ENCODE data around the gene CHCHD6. TPM values are rescaled to one million over a fixed set of nuclear protein-coding genes. Genes with fewer than 3 reads are reported as not detected.

The CHCHD6 gene
- total RNA-seq, 1 donor from 2014 or later = 17.1 TPM

DNA sequence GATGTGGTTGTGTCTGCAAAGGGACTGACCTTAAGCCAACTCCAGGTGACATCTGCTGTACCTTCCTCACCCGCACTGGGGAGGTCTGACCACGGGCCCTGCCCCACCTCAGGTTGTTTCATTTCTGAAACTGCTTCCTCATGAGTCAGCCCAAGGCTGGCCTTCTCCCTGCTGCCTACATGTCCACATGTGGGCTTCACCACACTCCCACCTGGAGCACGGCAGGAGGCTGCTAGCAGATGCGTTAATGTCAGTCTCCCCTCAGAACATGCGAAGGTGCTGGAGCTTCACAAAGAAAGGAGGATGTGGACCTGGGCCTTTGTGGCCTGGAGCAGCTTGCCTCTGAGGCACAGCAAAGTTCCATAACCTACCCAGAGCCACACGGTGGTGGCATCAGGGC is 209.5 kb downstream of the CHCHD6 start:
- H3K4me3 Mint-ChIP-seq (ENCODE audit: unreplicated experiment) = no peak overlapping the region
- no peak for DNase-seq (ENCODE audit: low spot score)
- TF ChIP-seq, protein P1, sequence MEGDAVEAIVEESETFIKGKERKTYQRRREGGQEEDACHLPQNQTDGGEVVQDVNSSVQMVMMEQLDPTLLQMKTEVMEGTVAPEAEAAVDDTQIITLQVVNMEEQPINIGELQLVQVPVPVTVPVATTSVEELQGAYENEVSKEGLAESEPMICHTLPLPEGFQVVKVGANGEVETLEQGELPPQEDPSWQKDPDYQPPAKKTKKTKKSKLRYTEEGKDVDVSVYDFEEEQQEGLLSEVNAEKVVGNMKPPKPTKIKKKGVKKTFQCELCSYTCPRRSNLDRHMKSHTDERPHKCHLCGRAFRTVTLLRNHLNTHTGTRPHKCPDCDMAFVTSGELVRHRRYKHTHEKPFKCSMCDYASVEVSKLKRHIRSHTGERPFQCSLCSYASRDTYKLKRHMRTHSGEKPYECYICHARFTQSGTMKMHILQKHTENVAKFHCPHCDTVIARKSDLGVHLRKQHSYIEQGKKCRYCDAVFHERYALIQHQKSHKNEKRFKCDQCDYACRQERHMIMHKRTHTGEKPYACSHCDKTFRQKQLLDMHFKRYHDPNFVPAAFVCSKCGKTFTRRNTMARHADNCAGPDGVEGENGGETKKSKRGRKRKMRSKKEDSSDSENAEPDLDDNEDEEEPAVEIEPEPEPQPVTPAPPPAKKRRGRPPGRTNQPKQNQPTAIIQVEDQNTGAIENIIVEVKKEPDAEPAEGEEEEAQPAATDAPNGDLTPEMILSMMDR (IDR thresholded peaks at IDR 0.05) = no peak
- no peaks in the 10 kb centered on the region for H3K9me3 Mint-ChIP-seq (ENCODE audit: low read depth)
- H3K4me1 Mint-ChIP-seq (ENCODE audit: low read depth) = peaks cover 15% of the 10 kb centered on the region
- no peak overlapping the region for H3K27ac Mint-ChIP-seq (ENCODE audit: unreplicated experiment)
- no peaks in the 10 kb centered on the region for H3K27me3 Mint-ChIP-seq (ENCODE audit: low read depth)
- H3K36me3 Mint-ChIP-seq (ENCODE audit: low read depth) = peaks cover 1% of the 10 kb centered on the region

DNA sequence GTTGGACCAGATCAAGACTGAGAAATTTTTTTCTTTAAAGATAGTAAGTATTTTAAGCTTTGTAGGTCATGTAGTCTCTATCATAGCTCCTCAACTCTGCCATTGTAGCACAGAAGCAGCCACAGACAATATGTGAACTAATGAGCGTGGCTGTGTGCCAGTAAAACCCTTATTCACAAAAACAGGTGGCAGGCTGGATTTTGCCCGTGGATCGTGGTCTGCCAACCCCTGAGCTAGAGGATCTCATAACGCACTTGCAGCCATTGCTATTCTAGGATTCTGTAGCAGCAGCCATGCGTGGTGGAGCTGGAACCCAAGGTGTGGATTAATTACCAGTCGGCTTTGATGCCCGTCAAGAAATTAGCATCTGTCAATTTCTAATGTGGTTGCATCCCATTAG is 210.2 kb downstream of the CHCHD6 start:
- no peaks in the 10 kb centered on the region for H3K27me3 Mint-ChIP-seq (ENCODE audit: low read depth)
- peaks cover 15% of the 10 kb centered on the region for H3K4me1 Mint-ChIP-seq (ENCODE audit: low read depth)
- H3K9me3 Mint-ChIP-seq (ENCODE audit: low read depth) = no peaks in the 10 kb centered on the region
- H3K36me3 Mint-ChIP-seq (ENCODE audit: low read depth) = peaks cover 1% of the 10 kb centered on the region
- no peak overlapping the region for H3K4me3 Mint-ChIP-seq (ENCODE audit: unreplicated experiment)
- TF ChIP-seq, protein P1 (IDR thresholded peaks at IDR 0.05) = no peak
- no peak for DNase-seq (ENCODE audit: low spot score)
- H3K27ac Mint-ChIP-seq (ENCODE audit: unreplicated experiment) = no peak overlapping the region

DNA sequence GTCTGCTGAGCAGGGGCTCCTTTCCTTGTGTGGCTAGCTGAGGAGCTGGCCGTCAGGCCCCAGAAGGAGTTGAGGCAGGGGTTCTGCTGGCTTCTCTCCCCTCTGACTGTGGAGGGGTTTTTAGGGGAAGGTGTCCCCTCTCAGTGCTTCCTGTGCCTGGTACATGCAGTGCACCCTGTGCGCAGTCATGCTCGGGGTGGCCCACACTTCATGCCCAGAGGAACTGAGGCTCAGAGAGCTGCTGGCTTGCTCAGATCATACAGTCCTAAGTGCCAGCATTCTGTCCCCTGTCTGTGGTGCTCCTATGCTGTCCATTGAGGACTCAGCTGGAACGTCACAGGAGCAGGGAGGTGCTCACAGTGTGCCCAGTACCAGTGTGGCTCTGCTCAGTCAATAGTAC is 211.0 kb downstream of the CHCHD6 start:
- Mint-ChIP-seq H3K4me1 (ENCODE audit: low read depth) (peaks cover 15% of the 10 kb centered on the region), H3K36me3 (ENCODE audit: low read depth) (peaks cover 1% of the 10 kb centered on the region), H3K4me3 (ENCODE audit: unreplicated experiment) (no peak overlapping the region), H3K9me3 (ENCODE audit: low read depth) (peaks cover 4% of the 10 kb centered on the region), H3K27ac (ENCODE audit: unreplicated experiment) (no peak overlapping the region), H3K27me3 (ENCODE audit: low read depth) (no peaks in the 10 kb centered on the region)
- no peak for DNase-seq (ENCODE audit: low spot score)
- TF ChIP-seq, protein P1 (IDR thresholded peaks at IDR 0.05) = no peak

DNA sequence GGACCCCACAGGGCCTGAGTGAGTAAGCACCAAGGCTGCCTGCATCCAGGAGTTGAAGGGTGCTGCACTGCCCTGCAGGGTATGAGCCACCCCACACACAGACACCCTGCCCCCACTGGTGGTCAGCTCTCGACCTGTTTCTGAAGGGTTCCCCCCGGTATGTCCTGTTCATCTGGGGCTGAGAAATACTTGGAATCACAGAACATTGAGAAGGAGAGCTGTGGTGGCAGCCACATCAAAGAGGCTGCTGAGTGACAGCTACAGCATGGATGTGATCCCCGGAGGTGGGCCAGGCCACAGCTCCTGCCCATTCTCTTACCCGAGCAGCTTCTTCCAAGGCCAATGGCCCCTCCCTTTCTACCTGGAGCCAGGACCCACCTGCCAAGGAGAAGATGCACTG is 212.5 kb downstream of the CHCHD6 start:
- Mint-ChIP-seq H3K27me3 (ENCODE audit: low read depth) (no peaks in the 10 kb centered on the region), H3K36me3 (ENCODE audit: low read depth) (peaks cover 1% of the 10 kb centered on the region), H3K27ac (ENCODE audit: unreplicated experiment) (no peak overlapping the region), H3K4me3 (ENCODE audit: unreplicated experiment) (no peak overlapping the region), H3K9me3 (ENCODE audit: low read depth) (peaks cover 9% of the 10 kb centered on the region), H3K4me1 (ENCODE audit: low read depth) (peaks cover 13% of the 10 kb centered on the region)
- TF ChIP-seq, protein P1 (IDR thresholded peaks at IDR 0.05) = no peak
- DNase-seq (ENCODE audit: low spot score) = no peak

DNA sequence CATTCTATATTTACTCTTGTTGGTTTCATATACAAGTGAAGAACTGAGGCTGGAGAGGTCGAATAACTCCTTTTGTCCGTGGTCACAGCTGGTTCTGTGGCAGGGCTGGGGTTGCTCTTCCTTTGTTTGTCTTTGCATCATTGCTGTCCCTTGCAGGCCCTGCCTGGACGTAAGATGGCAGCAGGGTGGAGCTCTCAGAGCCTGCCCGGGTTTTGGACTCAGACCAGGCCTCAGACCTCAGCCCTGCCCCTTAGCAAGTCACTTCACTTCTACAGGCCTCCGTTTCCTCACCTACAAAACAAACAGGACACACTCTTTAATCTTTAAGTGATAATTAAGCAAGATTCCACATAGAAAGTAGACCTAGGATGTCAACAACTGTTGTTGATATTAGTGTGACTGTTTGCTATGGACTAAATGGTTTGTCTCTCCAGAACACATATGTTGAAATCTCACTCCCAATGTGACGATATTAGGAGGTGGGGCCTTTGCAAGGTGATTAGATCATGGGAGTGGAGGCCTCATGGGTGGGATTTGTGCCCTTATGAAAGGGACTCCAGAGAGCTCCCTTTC is 213.3 kb downstream of the CHCHD6 start:
- H3K4me1 Mint-ChIP-seq (ENCODE audit: low read depth) = peaks cover 8% of the 10 kb centered on the region
- no peak overlapping the region for H3K4me3 Mint-ChIP-seq (ENCODE audit: unreplicated experiment)
- H3K36me3 Mint-ChIP-seq (ENCODE audit: low read depth) = peaks cover 1% of the 10 kb centered on the region
- no peak overlapping the region for H3K27ac Mint-ChIP-seq (ENCODE audit: unreplicated experiment)
- TF ChIP-seq, protein P1 (IDR thresholded peaks at IDR 0.05) = no peak
- no peaks in the 10 kb centered on the region for H3K27me3 Mint-ChIP-seq (ENCODE audit: low read depth)
- peaks cover 9% of the 10 kb centered on the region for H3K9me3 Mint-ChIP-seq (ENCODE audit: low read depth)
- DNase-seq (ENCODE audit: low spot score) = no peak

Data from chondrocyte (in vitro differentiated cells).